Ovary (tissue), 3 donors: ENCODE results near the gene PLGLB2.
"Not testable (repeated sequence)": the region's sequence is repeated elsewhere in the genome, so short reads cannot be mapped to it uniquely, and the experiment has no call there.

Experiments used
- CTCF ChIP-seq, 3 donors: fragments of 450-650 bp in 2 of 3; fragments of 200-600 bp in 1 of 3; IDR thresholded peaks; one replicate each; pipeline versions ENCODE4 v1.5.1 to v1.8.0; 2016 to 2022; ENCODE audit warnings: antibody characterized with exemption in 3 of 3, mild to moderate bottlenecking in 1 of 3
- POLR2A ChIP-seq: fragments of 450-650 bp; IDR thresholded peaks from one replicate; pipeline ENCODE4 v1.6.1; 2017; ENCODE audit warnings: antibody characterized with exemption, mild to moderate bottlenecking, moderate library complexity
- donor health status: DM: no; HTN: no; CAD: no.

GRCh38 chr2:87740928-87741327 lies 7.0 kb upstream of the PLGLB2 start:
- not testable (repeated sequence) for TF ChIP-seq CTCF (IDR thresholded peaks at IDR 0.05); POLR2A
